Measurements from ENCODE around the gene MYB. TPM values are rescaled to one million over a fixed set of nuclear protein-coding genes. Genes with fewer than 3 reads are reported as not detected.

Gene MYB
- total and polyA plus RNA-seq, 2 donors (not counting 3 experiments of a cell fraction or from before 2014, with no cell fraction given) = 0.14 to 0.53 TPM

- Histone ChIP-seq H3K4me2 (ENCODE audit: insufficient read depth, low read length) (no peak overlapping the region), H3K9me3 (replicated peaks; ENCODE audit: control insufficient read depth, insufficient read depth, low read length) (no peaks in the 10 kb centered on the region), H3K9me1 (replicated peaks; ENCODE audit: control insufficient read depth, extremely low read depth, insufficient read depth, low read length) (no peaks in the 10 kb centered on the region), H3K4me3 (replicated peaks in 1 of 3; ENCODE audit: insufficient read depth in 1 of 3, low read depth in 1 of 3, low read length in 3 of 3) (no peak overlapping the region), H3K4me1 (ENCODE audit: control insufficient read depth, extremely low read depth, insufficient read depth, low read length) (no peaks in the 10 kb centered on the region), H3K36me3 (ENCODE audit: control insufficient read depth in 2 of 2, extremely low read depth in 1 of 2, insufficient read depth in 2 of 2, low read length in 2 of 2) (no peaks in the 10 kb centered on the region), H3K9ac (replicated peaks; ENCODE audit: extremely low read depth, insufficient read depth, low read length) (no peak overlapping the region), H3K79me2 (ENCODE audit: control insufficient read depth, insufficient read depth, low read length) (no peaks in the 10 kb centered on the region), H3K27me3 (ENCODE audit: control insufficient read depth in 2 of 2, insufficient read depth in 2 of 2, low read length in 2 of 2) (peaks cover 2 to 9% of the 10 kb centered on the region in 2 experiments), H2AFZ (ENCODE audit: low read depth, low read length) (no peak overlapping the region), H4K20me1 (replicated peaks; ENCODE audit: control insufficient read depth, extremely low read depth, insufficient read depth, low read length) (no peaks in the 10 kb centered on the region), H3K27ac (ENCODE audit: insufficient read depth, low read depth, low read length) (no peak overlapping the region)
- ChIA-PET POLR2A (no interaction called here), CTCF (no interaction called here)
- TF ChIP-seq MYC (IDR thresholded peaks at IDR 0.05; ENCODE audit: low read depth, low read length) (no peak), MAX (IDR thresholded peaks at IDR 0.05; ENCODE audit: insufficient read depth, insufficient read length) (no peak), GATA2 (IDR thresholded peaks at IDR 0.05; ENCODE audit: insufficient read depth, insufficient read length, low read depth, low read length) (no peak), POLR2AphosphoS5 (IDR thresholded peaks at IDR 0.05; ENCODE audit: insufficient read depth, low read depth, low read length) (no peak), EZH2 (IDR thresholded peaks at IDR 0.05; ENCODE audit: borderline replicate concordance, low read depth, low read length, severe bottlenecking) (no peak), FOS (IDR thresholded peaks at IDR 0.05; ENCODE audit: borderline replicate concordance, insufficient read depth, low read length) (no peak), POLR2A (IDR thresholded peaks at IDR 0.05; ENCODE audit: low read depth, low read length) (no peak), CTCF (IDR thresholded peaks at IDR 0.05; ENCODE audit: extremely low read depth in 1 of 2, insufficient read depth in 1 of 2, low read depth in 1 of 2, low read length in 2 of 2) (no peak), JUN (IDR thresholded peaks at IDR 0.05; ENCODE audit: borderline replicate concordance, insufficient read depth, insufficient read length, low read depth) (no peak)
- FAIRE-seq = no peak
- DNase-seq (ENCODE audit: low read depth, low spot score) = no peak
- intact Hi-C loops (cut with micrococcal nuclease) (no loop called here), dilution Hi-C loops (cut with MboI; ENCODE audit: extremely low pct_ligation_motif_present, low sequenced_read_pairs) (no loop called here)
- no TSS peak for BruUV-seq (replicated peaks)
Observed at GRCh38 chr6:135260612-135261011, 79.5 kb downstream of the MYB start.

Data from endothelial cell of umbilical vein (primary cell).